NCI-H1436 treated with DMSO at 0.1 percent for 48 hours (cell line): Measurements from ENCODE around the gene FLT3LG.
A peak's percentile ranks its signal among the peaks of the same experiment; 100 is the strongest.
"Not testable (repeated sequence)": the region's sequence is repeated elsewhere in the genome, so short reads cannot be mapped to it uniquely, and the experiment has no call there.

Experiments
- DNase-seq: peaks from one replicate; lab custom pipeline; 2025; lab: John Stamatoyannopoulos, UW

FLT3LG gene

GRCh38 chr19:49463960-49464740 is 9.9 kb upstream of the FLT3LG start:
- no peak for DNase-seq

GRCh38 chr19:49465371-49465770 is 8.6 kb upstream of the FLT3LG start:
- no peak for DNase-seq

DNA sequence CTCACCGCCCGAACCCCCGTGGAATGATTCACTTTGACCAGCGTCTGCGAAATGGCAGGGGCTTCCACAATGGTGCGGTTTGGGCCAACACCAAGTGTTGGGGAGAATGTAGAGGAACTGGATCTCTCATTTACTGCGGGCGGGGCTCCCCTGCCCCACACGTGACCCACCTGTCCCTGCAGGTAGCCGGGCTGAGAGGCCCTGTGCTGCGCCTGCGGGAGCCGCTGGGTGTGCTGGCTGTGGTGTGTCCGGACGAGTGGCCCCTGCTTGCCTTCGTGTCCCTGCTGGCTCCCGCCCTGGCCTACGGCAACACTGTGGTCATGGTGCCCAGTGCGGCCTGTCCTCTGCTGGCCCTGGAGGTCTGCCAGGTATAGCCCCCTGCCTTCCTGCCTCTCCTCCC is 5.8 kb upstream of the FLT3LG start:
- no peak for DNase-seq

DNA sequence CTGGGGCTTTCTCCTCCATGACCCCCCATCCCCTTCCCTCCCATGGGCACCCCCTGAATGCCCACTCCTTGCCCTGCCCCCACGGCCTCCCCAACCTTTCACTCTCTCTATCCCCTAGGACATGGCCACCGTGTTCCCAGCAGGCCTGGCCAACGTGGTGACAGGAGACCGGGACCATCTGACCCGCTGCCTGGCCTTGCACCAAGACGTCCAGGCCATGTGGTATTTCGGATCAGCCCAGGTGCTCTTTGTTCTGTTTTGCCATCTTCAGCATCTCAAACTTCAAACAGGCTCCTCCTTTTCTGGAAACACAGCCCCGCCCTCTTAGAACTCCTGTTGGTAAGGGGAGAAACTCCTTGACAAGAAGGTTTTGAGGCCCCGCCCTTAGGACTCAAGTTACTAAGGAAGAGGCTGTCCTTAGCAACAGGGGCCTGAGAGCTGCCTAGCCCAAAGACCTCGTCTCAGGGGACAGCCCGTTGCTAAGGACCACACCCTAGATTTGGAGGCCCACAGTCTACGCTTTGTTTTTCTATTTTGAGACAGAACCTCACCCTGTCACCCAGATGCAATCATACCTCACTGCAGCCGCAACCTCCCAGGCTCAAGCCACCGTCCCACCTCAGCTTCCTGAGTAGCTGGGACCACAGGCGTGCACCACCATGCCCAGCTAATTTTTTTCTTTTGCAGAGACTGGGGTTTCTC is 5.1 kb upstream of the FLT3LG start:
- DNase-seq = peak; percentile 96

DNA sequence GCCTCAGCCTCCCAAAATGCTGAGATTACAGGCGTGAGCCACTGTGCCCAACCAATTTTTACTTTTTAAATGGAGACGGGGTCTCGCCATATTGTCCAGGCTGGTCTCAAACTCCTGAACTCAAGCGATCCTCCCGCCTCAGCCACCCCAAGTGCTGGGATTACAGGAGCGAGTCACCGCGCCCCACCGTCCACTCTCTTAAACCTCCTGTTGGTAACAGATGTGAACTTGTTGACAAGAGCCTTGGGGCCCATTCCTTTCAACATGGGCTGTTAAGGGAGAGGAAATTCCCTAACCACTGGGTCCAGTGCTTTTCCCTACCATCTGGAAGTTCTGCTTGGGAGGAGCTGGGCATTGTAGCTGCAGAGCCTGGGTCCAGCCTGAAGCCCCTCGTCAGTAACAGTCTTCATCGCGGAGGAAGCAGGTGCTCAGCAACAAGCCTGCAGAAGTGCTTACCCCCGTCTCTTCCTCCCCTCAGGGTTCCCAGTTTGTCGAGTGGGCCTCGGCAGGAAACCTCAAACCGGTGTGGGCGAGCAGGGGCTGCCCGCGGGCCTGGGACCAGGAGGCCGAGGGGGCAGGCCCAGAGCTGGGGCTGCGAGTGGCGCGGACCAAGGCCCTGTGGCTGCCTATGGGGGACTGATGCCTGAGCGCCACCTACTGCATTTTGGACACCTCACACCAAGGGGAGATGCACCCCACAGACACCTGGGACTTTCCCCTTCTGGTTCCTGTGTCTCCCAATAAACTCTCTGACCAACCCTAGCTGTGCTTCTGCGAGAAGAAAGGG is 4.0 kb upstream of the FLT3LG start:
- DNase-seq = no peak

DNA sequence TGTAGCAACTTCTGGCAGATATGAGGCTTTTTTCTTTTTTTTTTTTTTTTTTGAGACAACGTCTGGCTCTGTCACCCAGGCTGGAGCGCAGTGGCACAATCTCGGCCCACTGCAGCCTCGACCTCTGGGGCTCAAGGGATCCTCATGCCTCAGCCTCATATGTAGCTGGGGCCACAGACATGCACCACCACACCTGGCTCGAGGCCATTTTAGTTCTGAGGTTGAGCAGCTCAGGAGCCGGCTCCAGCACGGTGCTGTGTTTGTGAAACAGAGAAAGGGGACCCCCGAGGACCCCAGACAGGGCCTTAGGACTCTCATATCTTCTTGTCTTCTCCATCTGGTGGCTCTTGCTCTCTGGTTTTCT is 3.4 kb upstream of the FLT3LG start:
- no peak for DNase-seq

- DNase-seq = no peak
Observed at GRCh38 chr19:49472936-49473335, 1.1 kb upstream of the FLT3LG start.

DNA sequence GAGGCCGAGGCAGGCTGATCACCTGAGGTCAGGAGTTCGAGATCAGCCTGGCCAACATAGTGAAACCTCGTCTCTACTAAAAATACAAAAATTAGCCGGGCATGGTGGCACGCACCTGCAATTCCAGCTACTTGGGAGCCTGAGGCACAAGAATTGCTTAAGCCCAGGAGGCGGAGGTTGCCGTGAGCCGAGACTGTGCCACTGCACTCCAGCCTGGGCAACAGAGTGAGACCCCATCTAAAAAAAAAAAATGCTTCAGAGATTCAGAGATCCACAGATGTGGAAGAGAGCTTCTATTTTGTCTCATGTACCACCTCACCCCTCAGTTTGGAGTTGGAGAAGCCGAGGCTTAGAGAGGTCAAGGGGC is 531 bp upstream of the FLT3LG start:
- DNase-seq = not testable (repeated sequence)

GRCh38 chr19:49474542-49474924 is 518 bp downstream of the FLT3LG start:
- no peak for DNase-seq

GRCh38 chr19:49475191-49475917 is 1.3 kb downstream of the FLT3LG start:
- DNase-seq = no peak

GRCh38 chr19:49475995-49476880 is 2.2 kb downstream of the FLT3LG start:
- no peak for DNase-seq

GRCh38 chr19:49479975-49480628 is 6.1 kb downstream of the FLT3LG start:
- DNase-seq = no peak

DNA sequence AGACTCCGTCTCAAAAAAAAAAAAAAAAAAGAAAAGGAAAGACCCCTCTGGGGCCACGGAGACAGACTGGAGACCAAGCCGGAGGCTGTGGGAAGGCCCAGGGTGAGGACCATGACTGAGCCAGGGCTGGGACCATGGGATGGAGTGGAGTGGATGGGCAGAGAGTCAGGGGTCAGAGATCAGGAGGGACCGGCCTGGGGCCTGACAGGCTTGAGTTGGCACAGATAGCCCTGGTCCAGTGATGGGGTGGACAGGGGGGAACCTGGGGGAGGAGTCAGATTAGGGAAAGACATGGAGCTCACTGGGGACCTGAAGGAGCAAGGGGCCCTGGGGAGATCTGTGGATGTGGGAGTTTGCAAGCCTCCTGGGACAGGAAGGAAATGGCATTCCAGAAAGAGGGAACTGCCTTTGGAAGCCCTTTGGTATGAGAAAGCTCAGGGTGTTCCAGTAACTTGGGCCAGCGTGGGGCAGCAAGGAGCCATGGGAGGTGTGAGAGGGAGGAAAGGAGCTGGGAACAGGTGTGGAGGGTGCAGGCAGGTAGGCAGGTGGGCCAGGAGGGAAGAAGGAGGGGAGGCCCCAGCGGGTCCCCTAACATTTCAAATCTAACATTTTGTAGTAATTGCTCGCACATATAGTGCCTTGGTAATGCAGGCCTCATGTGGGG is 7.1 kb downstream of the FLT3LG start:
- no peak for DNase-seq

GRCh38 chr19:49486232-49486631 is 12.2 kb downstream of the FLT3LG start:
- DNase-seq = no peak

DNA sequence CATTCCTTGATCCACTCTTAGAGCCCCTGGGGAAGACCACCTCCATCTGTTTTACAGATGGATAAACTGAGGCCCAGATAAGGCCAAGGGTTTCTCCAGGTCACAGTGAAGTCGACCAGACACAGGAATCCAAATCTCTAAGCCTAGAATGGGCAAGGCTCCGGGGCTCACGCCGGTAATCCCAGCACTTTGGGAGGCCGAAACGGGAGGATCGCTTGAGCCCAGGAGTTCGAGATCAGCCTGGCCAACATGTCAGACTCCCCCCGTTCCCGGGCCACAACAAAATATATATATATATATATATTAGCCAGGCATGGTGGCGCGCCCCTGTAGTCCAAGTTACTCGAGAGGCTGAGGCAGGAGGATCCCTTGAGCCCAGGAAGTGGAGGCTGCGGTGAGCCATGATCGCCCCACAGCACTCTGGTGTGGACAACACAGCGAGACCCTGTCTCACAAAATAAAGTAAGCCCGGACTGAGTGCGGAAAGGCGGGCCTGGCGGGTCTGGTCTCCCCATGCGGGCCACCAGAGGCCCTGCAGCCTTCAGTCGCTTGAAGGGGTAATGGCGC is 12.8 kb downstream of the FLT3LG start:
- no peak for DNase-seq

- DNase-seq = peak; percentile 99
Observed at GRCh38 chr19:49487277-49488045, 13.4 kb downstream of the FLT3LG start, which contains the start of gene RPL13A. TSS of gene RPL13A (plus strand) at chr19:49487608. CDS start at chr19:49487630, 22 bp downstream.

- no peak for DNase-seq
Observed at GRCh38 chr19:49488046-49488862, 14.2 kb downstream of the FLT3LG start.
